GM19025 (cell line): ENCODE measurements around the gene LDAF1.
"Not testable (repeated sequence)": the region's sequence is repeated elsewhere in the genome, so short reads cannot be mapped to it uniquely, and the experiment has no call there.

Experiments
- ATAC-seq: cut with Tn5 transposase; IDR thresholded peaks from one replicate; pipeline ENCODE4 v1.9.1; 2021; ENCODE audit warnings: mild to moderate bottlenecking, low read depth, moderate library complexity; ENCODE audit not compliant: unreplicated experiment

The LDAF1 gene

DNA sequence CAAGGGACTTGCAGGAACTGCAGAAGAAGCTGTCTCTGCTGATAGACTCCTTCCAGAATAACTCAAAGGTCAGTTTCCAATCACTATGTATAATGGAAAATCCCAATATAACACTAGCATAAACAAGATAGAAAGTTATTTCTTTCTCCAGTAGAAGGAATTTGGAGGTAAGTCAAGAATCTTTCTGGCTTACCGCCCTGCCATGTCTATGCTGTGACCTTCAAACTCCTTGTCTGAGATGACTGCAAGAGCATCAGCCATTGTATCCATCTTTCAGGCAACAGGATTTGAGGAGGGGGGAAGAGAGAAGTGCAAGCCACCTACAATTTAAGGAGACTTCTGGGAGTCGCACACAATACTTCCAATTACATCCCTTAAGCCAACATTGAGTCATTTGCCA lies 2.7 kb downstream of the LDAF1 start:
- ATAC-seq, result no peak

DNA sequence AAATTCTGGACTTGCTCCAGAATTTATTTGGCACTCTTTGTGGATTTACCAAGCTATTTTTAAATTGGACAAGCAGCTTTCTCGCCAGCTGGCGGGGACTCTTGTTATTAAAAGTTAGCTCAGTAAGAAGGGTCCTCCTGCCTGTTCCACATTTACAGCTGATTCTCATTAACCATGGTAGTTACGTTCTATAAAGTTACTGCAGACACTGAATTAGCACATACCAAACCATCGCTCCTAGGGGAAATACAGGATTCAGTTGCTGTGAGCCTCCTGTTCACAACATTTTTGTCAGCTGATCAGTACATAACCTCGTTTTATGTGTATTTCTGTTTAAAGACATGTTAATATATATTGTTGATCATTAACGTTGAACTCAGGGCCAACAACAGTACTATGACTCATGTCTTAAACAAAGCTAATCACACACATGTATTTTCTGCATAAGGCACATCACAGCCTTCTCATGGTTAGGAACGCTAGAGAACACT lies 4.2 kb downstream of the LDAF1 start:
- ATAC-seq, result no peak

DNA sequence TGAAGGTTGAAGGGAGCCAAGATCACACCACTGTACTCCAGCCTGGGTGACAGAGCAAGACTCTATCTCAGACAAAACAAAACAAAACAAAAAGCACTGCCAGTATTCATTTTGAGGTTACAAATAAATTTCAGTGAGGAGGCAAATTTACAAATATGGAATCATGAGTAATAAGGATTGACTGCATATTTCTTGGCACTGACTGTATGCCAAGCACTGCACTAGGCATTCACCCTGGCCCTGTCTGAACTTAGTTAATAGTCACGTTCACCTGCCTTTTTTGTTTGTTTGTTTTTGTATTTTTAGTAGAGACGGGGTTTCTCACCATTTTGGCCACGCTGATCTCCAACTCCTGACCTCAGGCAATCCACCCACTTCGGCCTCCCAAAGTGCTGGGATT lies 5.1 kb downstream of the LDAF1 start:
- no peak for ATAC-seq

DNA sequence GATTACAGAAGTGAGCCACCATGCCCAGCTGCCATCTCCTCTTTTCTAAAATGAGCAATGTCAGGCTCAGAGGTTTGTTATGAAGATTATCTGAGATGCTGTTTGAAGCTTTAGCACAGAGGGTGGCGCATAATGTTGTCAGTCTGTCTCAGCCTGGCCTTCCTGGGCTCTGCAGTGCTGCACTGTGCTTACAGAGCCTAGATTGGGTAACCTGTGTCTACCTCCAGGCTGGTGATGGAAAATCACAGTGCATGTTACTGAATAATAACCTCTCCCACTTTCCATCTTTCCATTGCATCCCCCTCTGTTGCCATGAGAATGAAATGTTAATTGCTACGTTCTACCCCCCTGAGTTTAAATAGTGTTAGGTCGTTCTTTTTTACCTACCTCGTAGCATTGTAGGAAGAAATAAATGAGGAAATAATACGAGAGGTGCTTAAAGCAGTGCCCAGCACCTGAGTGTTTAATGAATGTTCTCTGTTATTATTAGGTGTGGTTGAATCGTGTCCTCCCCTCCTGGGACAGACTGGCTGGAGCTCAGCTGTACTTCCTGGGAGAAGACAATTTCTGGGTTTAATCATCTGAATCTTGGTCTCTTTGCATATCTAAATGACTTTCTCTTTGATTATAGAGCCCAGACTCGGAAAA lies 6.2 kb downstream of the LDAF1 start:
- no peak for ATAC-seq

GRCh38 chr16:21166561-21166961 lies 8.1 kb downstream of the LDAF1 start:
- no peak for ATAC-seq

- no peak for ATAC-seq
Observed at GRCh38 chr16:21167360-21167759, 8.9 kb downstream of the LDAF1 start.

GRCh38 chr16:21167929-21168602 lies 9.6 kb downstream of the LDAF1 start:
- no peak for ATAC-seq

- no peak for ATAC-seq
Observed at GRCh38 chr16:21169249-21169981, 10.9 kb downstream of the LDAF1 start.

GRCh38 chr16:21170116-21170515 lies 11.6 kb downstream of the LDAF1 start:
- not testable (repeated sequence) for ATAC-seq

- no peak for ATAC-seq
Observed at GRCh38 chr16:21172650-21173049, 14.2 kb downstream of the LDAF1 start.

DNA sequence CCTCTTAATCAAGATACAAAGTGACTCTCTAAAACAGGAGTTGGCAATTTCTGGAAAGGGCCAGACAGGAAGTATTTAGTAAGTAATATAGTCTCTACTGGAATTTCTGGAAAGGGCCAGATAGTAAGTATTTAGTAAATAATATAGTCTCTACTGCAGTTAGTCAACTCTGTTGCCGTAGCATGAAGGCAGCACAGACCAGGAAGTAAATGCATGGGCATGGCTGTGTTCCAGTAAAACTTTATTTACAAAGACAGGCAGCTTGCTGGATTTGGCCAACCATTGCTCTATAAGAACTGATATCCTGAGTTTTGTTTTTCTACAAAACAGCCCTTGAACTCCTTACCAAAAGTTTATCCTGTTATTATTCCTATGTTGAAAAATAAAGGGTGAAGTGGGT lies 16.9 kb downstream of the LDAF1 start:
- ATAC-seq, result no peak

- no peak for ATAC-seq
Observed at GRCh38 chr16:21179126-21179982, 20.9 kb downstream of the LDAF1 start.

- no peak for ATAC-seq
Observed at GRCh38 chr16:21179983-21180365, 21.5 kb downstream of the LDAF1 start.

DNA sequence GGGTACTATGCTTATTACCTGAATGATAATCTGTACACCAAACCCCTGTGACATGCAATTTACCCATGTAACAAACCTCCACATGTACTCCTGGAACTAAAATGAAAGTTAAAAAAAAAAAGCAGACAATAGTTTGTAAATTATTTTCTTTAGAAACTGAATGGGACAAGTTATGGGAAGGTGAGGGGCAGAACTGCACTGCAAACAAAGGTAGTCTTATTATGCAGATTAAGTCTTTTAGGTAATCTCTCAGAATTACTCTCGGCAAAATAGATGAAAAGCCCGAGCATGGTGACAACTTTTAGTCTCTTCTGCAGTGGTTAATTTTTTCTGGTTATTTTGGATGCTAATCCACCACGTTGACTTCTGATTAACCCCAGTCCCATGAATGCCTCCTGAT lies 25.5 kb downstream of the LDAF1 start:
- ATAC-seq, result no peak

GRCh38 chr16:21184834-21185233 lies 26.4 kb downstream of the LDAF1 start:
- no peak for ATAC-seq

DNA sequence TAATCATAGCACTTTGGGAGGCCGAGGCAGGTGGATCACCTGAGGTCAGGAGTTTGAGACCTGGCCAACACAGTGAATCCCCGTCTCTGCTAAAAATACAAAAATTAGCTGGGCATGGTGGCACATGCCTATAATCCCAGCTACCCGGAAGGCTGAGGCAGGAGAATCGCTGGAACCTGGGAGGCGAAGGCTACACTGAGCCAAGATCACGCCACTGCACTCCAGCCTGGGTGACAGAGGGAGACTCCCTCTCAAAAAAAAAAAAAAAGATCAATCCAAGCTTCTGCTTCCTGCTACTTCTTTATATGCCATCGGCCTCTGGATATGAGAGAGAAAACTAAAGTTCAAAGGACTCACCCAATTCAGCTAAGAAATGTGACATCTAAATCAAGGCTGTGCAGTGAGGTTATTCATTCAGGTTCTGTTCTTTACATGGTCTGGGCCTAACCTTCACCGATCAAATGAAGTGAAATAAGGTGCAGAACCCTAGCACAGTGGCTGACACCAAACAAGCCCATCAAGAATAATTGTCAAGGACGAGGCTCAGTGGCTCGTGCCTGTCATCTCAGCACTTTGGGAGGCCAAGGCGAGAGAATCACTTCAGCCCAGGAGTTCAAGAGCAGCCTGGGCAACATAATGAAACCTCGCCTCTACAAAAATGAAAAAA lies 27.3 kb downstream of the LDAF1 start:
- ATAC-seq, result no peak

GRCh38 chr16:21186326-21186691 lies 27.8 kb downstream of the LDAF1 start:
- no peak for ATAC-seq

DNA sequence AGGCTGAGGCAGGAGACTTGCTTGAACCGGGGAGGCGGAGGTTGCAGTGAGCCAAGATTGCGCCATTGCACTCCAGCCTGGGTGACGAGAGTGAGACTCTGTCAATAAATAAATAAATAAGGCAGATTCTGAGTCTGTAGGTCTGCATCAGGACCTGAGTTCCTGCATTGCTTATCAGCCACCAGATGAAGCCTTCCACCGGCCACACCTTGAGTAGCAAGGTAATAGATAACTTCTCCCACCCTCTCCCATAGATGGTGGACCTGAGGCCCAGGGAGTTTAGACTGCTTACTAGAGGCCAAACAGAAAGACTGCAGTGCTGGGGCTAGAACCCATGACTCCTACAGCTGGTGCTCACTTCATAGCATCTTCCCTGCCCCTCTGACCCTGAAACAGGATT lies 30.8 kb downstream of the LDAF1 start:
- no peak for ATAC-seq

- no peak for ATAC-seq
Observed at GRCh38 chr16:21190013-21190412, 31.5 kb downstream of the LDAF1 start.

GRCh38 chr16:21190599-21190998 lies 32.1 kb downstream of the LDAF1 start:
- ATAC-seq, result no peak
